Measurements from ENCODE around the gene INTS7. TPM values are rescaled to one million over a fixed set of nuclear protein-coding genes. Genes with fewer than 3 reads are reported as not detected.

Gene INTS7
- total RNA-seq, 2 donors from 2014 or later, result 6.6 to 8.6 TPM

DNA sequence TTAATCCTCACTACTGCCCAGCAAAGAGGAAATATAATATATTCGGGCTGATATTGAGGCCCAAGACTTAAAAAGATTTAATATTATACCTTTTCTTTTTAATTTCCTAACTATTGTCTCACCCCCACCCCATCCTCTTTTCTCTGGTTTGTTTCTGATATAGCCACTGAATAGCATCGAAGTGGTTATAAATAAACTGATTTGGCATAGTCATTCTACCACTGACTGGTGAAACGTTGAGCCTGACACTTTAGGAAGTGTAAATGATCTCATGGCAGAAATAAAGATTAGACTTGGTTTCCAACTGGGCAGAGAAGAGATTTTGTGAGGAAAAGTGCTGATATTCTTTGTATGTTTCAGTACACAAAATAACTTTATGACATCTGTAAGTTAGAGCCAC lies 39.5 kb upstream of the INTS7 start:
- Histone ChIP-seq H3K9me3 (no peaks in the 10 kb centered on the region), H3K4me1 (no peaks in the 10 kb centered on the region), H3K36me3 (replicated peaks in 1 of 2; ENCODE audit: insufficient read depth in 1 of 2, low read depth in 2 of 2) (no peaks in the 10 kb centered on the region), H3K27ac (no peak overlapping the region), H3K4me3 (no peak overlapping the region), H3K27me3 (no peaks in the 10 kb centered on the region)
- no peak for TF ChIP-seq POLR2A (IDR thresholded peaks at IDR 0.05)
- TF ChIP-seq, protein P1, sequence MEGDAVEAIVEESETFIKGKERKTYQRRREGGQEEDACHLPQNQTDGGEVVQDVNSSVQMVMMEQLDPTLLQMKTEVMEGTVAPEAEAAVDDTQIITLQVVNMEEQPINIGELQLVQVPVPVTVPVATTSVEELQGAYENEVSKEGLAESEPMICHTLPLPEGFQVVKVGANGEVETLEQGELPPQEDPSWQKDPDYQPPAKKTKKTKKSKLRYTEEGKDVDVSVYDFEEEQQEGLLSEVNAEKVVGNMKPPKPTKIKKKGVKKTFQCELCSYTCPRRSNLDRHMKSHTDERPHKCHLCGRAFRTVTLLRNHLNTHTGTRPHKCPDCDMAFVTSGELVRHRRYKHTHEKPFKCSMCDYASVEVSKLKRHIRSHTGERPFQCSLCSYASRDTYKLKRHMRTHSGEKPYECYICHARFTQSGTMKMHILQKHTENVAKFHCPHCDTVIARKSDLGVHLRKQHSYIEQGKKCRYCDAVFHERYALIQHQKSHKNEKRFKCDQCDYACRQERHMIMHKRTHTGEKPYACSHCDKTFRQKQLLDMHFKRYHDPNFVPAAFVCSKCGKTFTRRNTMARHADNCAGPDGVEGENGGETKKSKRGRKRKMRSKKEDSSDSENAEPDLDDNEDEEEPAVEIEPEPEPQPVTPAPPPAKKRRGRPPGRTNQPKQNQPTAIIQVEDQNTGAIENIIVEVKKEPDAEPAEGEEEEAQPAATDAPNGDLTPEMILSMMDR (IDR thresholded peaks at IDR 0.05), result no peak
- ATAC-seq (no peak), DNase-seq (no peak)
- WGBS, 2 donors, result 58 to 69% methylated on average over 3 of the region's 3 CpGs
- intact Hi-C loops (cut with DNase I), result loop anchor here (5.0 to 10.0 kb wide), 2 partner anchors 220 to 382 kb away; no protein-coding TSS in a partner anchor

GRCh38 chr1:212074313-212074712 lies 39.0 kb upstream of the INTS7 start:
- TF ChIP-seq POLR2A (IDR thresholded peaks at IDR 0.05), result no peak
- TF ChIP-seq, protein P1 (IDR thresholded peaks at IDR 0.05), result no peak
- H3K4me1 ChIP-seq, result no peaks in the 10 kb centered on the region
- WGBS, 2 donors, result 90 to 94% methylated on average over 3 of the region's 3 CpGs
- ATAC-seq (no peak), DNase-seq (no peak)
- H3K9me3 ChIP-seq, result no peaks in the 10 kb centered on the region
- no peaks in the 10 kb centered on the region for H3K36me3 ChIP-seq (replicated peaks in 1 of 2; ENCODE audit: insufficient read depth in 1 of 2, low read depth in 2 of 2)
- H3K27ac ChIP-seq, result no peak overlapping the region
- no peak overlapping the region for H3K4me3 ChIP-seq
- intact Hi-C loops (cut with DNase I), result loop anchor here (5.0 to 10.0 kb wide), 2 partner anchors 220 to 383 kb away; no protein-coding TSS in a partner anchor
- no peaks in the 10 kb centered on the region for H3K27me3 ChIP-seq

DNA sequence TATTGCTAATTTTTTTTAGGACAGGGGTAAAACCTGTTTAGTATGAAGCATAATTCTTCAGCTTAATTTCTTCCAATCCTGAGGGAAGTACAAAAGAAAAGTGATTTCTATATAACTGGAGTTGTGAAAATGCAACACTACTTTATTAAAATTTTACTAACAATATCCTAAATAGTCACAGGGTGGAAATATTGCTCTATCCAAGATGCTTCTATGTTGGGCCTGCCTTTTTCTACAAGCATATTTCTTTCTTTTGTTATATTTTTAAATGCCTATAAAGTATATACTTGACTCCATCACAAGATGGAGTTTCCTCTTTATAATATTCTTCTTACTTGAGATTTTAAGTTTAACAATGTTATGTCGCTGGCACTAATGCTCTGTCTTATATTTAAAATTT lies 38.1 kb upstream of the INTS7 start:
- TF ChIP-seq, protein P1 (IDR thresholded peaks at IDR 0.05), result peak in 1 of 7 experiments; percentile 10
- no peak for TF ChIP-seq POLR2A (IDR thresholded peaks at IDR 0.05)
- DNase-seq (no peak), ATAC-seq (no peak)
- WGBS, 2 donors, result 100% methylated on average over 1 of the region's 1 CpG
- intact Hi-C loops (cut with DNase I), result loop anchor here (5.0 to 10.0 kb wide), 2 partner anchors 221 to 384 kb away; no protein-coding TSS in a partner anchor
- no peaks in the 10 kb centered on the region for H3K27me3 ChIP-seq
- H3K4me3 ChIP-seq, result no peak overlapping the region
- no peaks in the 10 kb centered on the region for H3K9me3 ChIP-seq
- H3K36me3 ChIP-seq (replicated peaks in 1 of 2; ENCODE audit: insufficient read depth in 1 of 2, low read depth in 2 of 2), result no peaks in the 10 kb centered on the region
- no peak overlapping the region for H3K27ac ChIP-seq
- H3K4me1 ChIP-seq, result no peaks in the 10 kb centered on the region

GRCh38 chr1:212072047-212072446 lies 36.7 kb upstream of the INTS7 start:
- DNase-seq (no peak), ATAC-seq (no peak)
- no peaks in the 10 kb centered on the region for H3K4me1 ChIP-seq
- H3K27me3 ChIP-seq, result no peaks in the 10 kb centered on the region
- 37 to 56% methylated on average over 1 of the region's 1 CpG for WGBS, 2 donors
- H3K4me3 ChIP-seq, result no peak overlapping the region
- H3K36me3 ChIP-seq (replicated peaks in 1 of 2; ENCODE audit: insufficient read depth in 1 of 2, low read depth in 2 of 2), result no peaks in the 10 kb centered on the region
- TF ChIP-seq, protein P1 (IDR thresholded peaks at IDR 0.05), result no peak
- no peak for TF ChIP-seq POLR2A (IDR thresholded peaks at IDR 0.05)
- H3K9me3 ChIP-seq, result no peaks in the 10 kb centered on the region
- intact Hi-C loops (cut with DNase I), result loop anchor here (5.0 to 10.0 kb wide), 2 partner anchors 223 to 385 kb away; no protein-coding TSS in a partner anchor
- H3K27ac ChIP-seq, result no peak overlapping the region

- intact Hi-C loops (cut with DNase I), result loop anchor here (5.0 to 10.0 kb wide), 2 partner anchors 224 to 386 kb away; no protein-coding TSS in a partner anchor
- TF ChIP-seq, protein P1 (IDR thresholded peaks at IDR 0.05), result peak; percentile 62 to 92 (median 87)
- no peak for TF ChIP-seq POLR2A (IDR thresholded peaks at IDR 0.05)
- H3K27me3 ChIP-seq, result no peaks in the 10 kb centered on the region
- no peaks in the 10 kb centered on the region for H3K9me3 ChIP-seq
- peak; percentile 90 for ATAC-seq
- DNase-seq, result no peak
- H3K4me3 ChIP-seq, result no peak overlapping the region
- H3K36me3 ChIP-seq (replicated peaks in 1 of 2; ENCODE audit: insufficient read depth in 1 of 2, low read depth in 2 of 2), result no peaks in the 10 kb centered on the region
- H3K27ac ChIP-seq, result no peak overlapping the region
- no peaks in the 10 kb centered on the region for H3K4me1 ChIP-seq
Observed at GRCh38 chr1:212070720-212071302, 35.5 kb upstream of the INTS7 start.
